Astrocyte (in vitro differentiated cells and primary cell): ENCODE measurements around the gene MCTP1.

ENCODE experiments used
- EZH2 ChIP-seq: IDR thresholded peaks from 2 replicates; pipeline ENCODE4 v1.6.1; 2012; ENCODE audit warnings: mild to moderate bottlenecking, low read length, inconsistent platforms; ENCODE audit not compliant: insufficient read depth
- TF ChIP-seq, protein P1 (sequence below): IDR thresholded peaks from 2 replicates; pipeline ENCODE4 v1.5.1; 2011; ENCODE audit warnings: low read depth, mild to moderate bottlenecking, inconsistent platforms, low read length, moderate library complexity; ENCODE audit not compliant: insufficient read depth

DNA sequence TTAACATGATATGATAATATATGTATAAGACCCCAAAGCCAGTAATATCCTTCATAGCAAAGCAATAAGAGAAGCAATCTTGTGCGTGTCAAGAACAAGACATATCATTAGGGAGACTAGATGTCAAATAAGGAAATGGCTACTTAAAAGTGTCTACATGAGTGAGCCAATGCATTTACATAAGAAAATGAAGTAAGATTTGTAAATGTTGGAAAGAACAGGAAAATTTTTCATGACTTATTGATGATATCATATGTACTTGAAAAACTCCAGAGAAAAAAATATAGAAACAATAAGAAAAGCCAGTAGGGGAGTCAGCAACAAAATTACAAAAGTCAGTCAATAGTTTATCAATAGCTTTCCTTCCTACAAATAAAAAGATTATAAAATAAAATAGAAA is 13.8 kb upstream of the MCTP1 start:
- TF ChIP-seq, protein P1, sequence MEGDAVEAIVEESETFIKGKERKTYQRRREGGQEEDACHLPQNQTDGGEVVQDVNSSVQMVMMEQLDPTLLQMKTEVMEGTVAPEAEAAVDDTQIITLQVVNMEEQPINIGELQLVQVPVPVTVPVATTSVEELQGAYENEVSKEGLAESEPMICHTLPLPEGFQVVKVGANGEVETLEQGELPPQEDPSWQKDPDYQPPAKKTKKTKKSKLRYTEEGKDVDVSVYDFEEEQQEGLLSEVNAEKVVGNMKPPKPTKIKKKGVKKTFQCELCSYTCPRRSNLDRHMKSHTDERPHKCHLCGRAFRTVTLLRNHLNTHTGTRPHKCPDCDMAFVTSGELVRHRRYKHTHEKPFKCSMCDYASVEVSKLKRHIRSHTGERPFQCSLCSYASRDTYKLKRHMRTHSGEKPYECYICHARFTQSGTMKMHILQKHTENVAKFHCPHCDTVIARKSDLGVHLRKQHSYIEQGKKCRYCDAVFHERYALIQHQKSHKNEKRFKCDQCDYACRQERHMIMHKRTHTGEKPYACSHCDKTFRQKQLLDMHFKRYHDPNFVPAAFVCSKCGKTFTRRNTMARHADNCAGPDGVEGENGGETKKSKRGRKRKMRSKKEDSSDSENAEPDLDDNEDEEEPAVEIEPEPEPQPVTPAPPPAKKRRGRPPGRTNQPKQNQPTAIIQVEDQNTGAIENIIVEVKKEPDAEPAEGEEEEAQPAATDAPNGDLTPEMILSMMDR = no peak
- no peak for TF ChIP-seq EZH2
